PC-9 (cell line): Measurements from ENCODE around the gene GRID2.

Experiments used
- CTCF ChIP-seq: fragments of 200-600 bp; sonication (generic); conservative IDR thresholded peaks from 2 replicates; pipeline ENCODE4 v1.6.1; 2017; ENCODE audit warnings: mixed run types, antibody characterized with exemption, mild to moderate bottlenecking, moderate library complexity
- EZH2 ChIP-seq: fragments of 200-600 bp; sonication (generic); IDR thresholded peaks from 2 replicates; pipeline ENCODE4 v1.8.0; 2017; ENCODE audit warnings: antibody characterized with exemption, low read depth

DNA sequence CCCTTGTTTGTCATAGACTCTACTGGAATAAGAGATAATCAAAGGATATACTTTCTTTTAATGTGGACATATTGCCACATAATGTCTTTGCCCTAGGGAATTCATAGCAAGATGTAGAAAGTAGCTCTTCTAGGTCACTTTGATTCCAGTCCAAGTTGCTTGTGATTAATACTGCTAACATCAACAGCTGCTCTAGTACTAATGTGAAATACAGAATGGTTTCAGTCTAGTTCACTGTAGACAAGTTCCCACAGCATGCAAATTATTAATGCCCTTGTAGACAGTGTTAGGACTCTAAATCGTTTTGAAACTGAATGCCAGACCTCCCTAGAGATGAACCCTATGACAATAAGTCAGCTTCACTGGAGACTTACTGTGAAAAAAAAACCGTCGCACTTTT is 1030.2 kb downstream of the GRID2 start:
- no peak for TF ChIP-seq CTCF
- no peak for TF ChIP-seq EZH2
